GM10266 (cell line): ENCODE data around the gene TTF2.

Source experiments
- DNase-seq: peaks from one replicate; pipeline ENCODE4 v3.0.0; 2012; ENCODE audit errors: extremely low spot score
- TF ChIP-seq, protein P1 (sequence below): IDR thresholded peaks from 2 replicates; pipeline ENCODE4 v1.5.1; 2012; ENCODE audit warnings: mild to moderate bottlenecking, low read depth; ENCODE audit not compliant: control insufficient read depth, insufficient read depth; ENCODE audit errors: missing control alignments

Gene TTF2

DNA sequence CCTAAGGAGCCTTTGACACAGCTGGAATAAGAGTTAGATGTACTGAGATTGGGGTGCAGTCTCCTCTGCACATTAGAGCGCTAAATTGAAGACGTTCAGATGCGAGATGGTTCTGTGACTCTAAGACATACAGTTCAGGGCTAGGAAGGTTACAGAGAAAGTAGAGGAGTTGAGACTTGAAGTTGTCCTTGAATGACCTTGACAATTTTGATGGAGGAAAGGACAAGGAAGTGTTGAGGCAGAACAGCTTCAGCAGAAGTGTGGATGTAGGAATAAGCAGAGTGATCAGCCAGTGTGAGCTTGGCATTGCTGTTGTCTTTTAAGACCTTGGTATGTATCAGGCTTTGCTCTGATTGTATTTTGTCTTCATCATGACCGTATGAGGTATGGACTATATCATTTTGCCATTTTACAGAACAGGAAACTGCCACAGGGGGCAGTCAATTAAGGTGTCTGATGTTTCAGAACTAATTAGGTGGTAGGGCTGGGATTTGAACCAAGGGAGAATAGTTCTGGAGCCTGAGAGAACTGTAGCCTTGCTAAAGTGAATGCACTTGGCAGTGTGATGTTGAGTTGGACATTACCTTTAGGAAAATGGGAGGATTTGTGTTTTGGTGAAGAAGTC is 9.2 kb downstream of the TTF2 start:
- TF ChIP-seq, protein P1, sequence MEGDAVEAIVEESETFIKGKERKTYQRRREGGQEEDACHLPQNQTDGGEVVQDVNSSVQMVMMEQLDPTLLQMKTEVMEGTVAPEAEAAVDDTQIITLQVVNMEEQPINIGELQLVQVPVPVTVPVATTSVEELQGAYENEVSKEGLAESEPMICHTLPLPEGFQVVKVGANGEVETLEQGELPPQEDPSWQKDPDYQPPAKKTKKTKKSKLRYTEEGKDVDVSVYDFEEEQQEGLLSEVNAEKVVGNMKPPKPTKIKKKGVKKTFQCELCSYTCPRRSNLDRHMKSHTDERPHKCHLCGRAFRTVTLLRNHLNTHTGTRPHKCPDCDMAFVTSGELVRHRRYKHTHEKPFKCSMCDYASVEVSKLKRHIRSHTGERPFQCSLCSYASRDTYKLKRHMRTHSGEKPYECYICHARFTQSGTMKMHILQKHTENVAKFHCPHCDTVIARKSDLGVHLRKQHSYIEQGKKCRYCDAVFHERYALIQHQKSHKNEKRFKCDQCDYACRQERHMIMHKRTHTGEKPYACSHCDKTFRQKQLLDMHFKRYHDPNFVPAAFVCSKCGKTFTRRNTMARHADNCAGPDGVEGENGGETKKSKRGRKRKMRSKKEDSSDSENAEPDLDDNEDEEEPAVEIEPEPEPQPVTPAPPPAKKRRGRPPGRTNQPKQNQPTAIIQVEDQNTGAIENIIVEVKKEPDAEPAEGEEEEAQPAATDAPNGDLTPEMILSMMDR: no peak
- no peak for DNase-seq

GRCh38 chr1:117070124-117070523 is 10.0 kb downstream of the TTF2 start:
- TF ChIP-seq, protein P1: no peak
- DNase-seq: no peak

- TF ChIP-seq, protein P1: no peak
- no peak for DNase-seq
Measured at GRCh38 chr1:117076648-117077047, 16.5 kb downstream of the TTF2 start.

DNA sequence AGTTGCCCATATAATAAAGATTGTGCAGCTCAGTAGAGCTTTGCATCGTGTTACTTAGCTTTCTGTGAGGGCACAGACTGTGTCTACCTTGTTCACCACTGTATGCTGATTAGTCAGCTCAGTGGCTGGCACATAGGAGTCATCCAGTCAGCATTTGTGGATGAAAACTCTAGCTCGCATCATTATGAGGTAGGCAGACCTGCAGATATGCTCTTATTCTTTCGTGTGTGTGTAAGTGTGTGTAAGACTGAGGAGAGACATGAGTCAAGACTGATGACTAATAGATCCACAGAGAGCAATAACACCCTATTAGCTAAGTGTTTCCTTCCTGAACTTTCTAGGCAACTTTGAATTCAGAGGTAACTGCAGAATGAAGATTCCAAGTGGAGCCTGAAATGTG is 17.1 kb downstream of the TTF2 start:
- TF ChIP-seq, protein P1: no peak
- DNase-seq: no peak

DNA sequence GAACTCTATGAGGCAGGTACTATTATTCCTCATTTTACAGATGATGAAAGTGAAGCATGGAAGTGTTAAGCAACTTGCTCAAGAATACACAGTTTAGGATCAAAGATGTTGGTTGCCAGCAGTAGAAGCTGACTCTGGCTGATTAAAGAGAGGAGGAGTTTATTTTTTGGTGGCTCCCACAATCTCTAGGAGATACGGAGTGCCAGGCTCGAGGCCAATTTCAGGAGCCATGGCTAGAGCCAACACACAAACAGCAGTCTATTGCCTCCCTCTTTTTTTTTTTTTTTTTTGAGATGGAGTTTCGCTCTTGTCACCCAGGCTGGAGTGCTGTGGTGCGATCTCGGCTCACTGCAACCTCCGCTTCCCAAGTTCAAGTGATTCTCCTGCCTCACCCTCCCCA is 19.6 kb downstream of the TTF2 start:
- no peak for DNase-seq
- TF ChIP-seq, protein P1: no peak

DNA sequence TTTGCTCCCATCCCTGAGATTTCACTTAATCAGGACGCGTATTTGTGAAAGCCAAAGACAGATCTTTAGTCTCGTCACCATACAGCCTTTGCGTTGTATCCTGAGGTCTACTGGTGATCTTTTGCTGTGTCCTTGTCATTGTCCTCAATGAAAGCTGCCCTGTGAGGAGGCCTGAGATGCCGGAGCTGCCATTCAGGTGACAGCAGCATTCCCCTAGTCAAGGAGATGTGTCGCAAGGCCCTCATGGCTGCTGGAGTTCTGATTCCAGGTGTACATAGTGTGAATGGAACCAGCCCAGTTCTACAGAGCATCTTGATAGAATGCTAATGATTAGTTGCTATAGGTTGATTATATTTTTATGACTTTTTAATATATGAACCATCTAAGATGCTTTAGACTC is 24.1 kb downstream of the TTF2 start:
- TF ChIP-seq, protein P1: no peak
- no peak for DNase-seq

DNA sequence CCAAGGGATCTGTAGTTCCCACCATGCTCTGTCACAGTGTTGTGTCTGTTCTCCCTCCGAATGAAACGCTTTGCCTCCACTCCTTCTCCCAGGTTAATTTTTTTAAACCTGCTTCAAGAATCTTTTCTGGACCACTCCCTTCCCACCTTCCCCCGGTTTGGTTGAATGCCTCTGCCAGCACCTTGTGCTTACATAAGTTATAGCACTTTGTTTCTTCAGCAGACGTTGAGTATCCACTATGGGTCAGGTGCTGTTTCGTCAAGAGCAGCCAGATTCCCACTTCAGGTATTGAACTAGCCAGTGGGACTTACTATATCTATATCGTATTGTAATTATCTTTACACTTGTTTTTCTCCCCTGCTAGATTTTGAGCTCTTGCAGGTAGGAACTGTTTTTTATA is 27.6 kb downstream of the TTF2 start:
- TF ChIP-seq, protein P1: no peak
- DNase-seq: no peak
